IMR-90 (cell line): ENCODE measurements around the gene DOLPP1. TPM values are rescaled to one million over a fixed set of nuclear protein-coding genes. Genes with fewer than 3 reads are reported as not detected.

Source experiments
- ATAC-seq: fragments of 200-7000 bp; cut with Tn5 transposase; 2 replicates; pipeline ENCODE4 v1.9.1; 2020; ENCODE audit warnings: low read depth, mild to moderate bottlenecking, moderate library complexity
- BruUV-seq: library from RNA; stranded (reverse); fragments of 400-500 nt; replicated peaks from 2 replicates; lab custom pipeline; 2021; lab: Mats Ljungman, UMichigan
- CTCF ChIA-PET: fragments of 300-600 bp; formaldehyde crosslinking; extraction: SDS; loops from one replicate; lab custom pipeline; 2021; ENCODE audit warnings: antibody characterized with exemption; lab: Yijun Ruan, JAX
- POLR2A ChIA-PET: fragments of 300-600 bp; sonication (Branson Sonifier 250); formaldehyde crosslinking; loops from one replicate; lab custom pipeline; 2022; ENCODE audit warnings: antibody characterized with exemption; ENCODE audit not compliant: unreplicated experiment; lab: Charles Lee
- DNase-seq: peaks from one replicate; pipeline ENCODE4 v3.0.0; 2013
- H2AFZ ChIP-seq: replicated peaks from 2 replicates; pipeline ENCODE3; 2013; ENCODE audit warnings: low read length, mild to moderate bottlenecking; ENCODE audit not compliant: poor library complexity
- H2AK5ac ChIP-seq: 2 replicates; pipeline ENCODE4 v1.6.1; 2013; ENCODE audit warnings: low read depth, low read length, inconsistent platforms
- H2AK9ac ChIP-seq: replicated peaks from 2 replicates; pipeline ENCODE3; 2013; ENCODE audit warnings: mild to moderate bottlenecking, low read depth, low read length, moderate library complexity; ENCODE audit not compliant: poor library complexity
- H2BK120ac ChIP-seq: 2 replicates; pipeline ENCODE4 v1.6.1; 2013; ENCODE audit warnings: low read depth, low read length, inconsistent platforms
- H2BK15ac ChIP-seq: 3 replicates; pipeline ENCODE4 v1.6.1; 2013; ENCODE audit warnings: low read depth, low read length, inconsistent platforms
- H2BK20ac ChIP-seq: 2 replicates; pipeline ENCODE4 v1.6.1; 2013; ENCODE audit warnings: low read depth, mild to moderate bottlenecking, inconsistent platforms, low read length, moderate library complexity
- H2BK5ac ChIP-seq: 2 replicates; pipeline ENCODE4 v1.6.1; 2013; ENCODE audit warnings: mild to moderate bottlenecking, low read depth, low read length, inconsistent platforms; ENCODE audit not compliant: poor library complexity, severe bottlenecking
- H3K14ac ChIP-seq: replicated peaks from 2 replicates; pipeline ENCODE4 v1.6.1; 2013; ENCODE audit warnings: low read depth, low read length, inconsistent platforms
- H3K18ac ChIP-seq: 2 replicates; pipeline ENCODE4 v1.6.1; 2013; ENCODE audit warnings: low read depth, low read length, control low read depth
- H3K23ac ChIP-seq: 2 replicates; pipeline ENCODE4 v1.6.1; 2013; ENCODE audit warnings: low read depth, low read length, inconsistent platforms
- H3K27ac ChIP-seq: 2 replicates; pipeline ENCODE4 v1.5.1; 2013; ENCODE audit warnings: mild to moderate bottlenecking, control low read depth, low read length; ENCODE audit not compliant: insufficient read depth
- H3K27me3 ChIP-seq: 2 replicates; pipeline ENCODE4 v1.6.1; 2013; ENCODE audit warnings: low read length; ENCODE audit not compliant: control insufficient read depth, insufficient read depth
- H3K36me3 ChIP-seq: 2 replicates; pipeline ENCODE4 v1.6.1; 2013; ENCODE audit warnings: low read length, mixed read lengths; ENCODE audit not compliant: control insufficient read depth, insufficient read depth
- H3K4ac ChIP-seq: 2 replicates; pipeline ENCODE4 v1.6.1; 2013; ENCODE audit warnings: low read depth, low read length, inconsistent platforms
- H3K4me1 ChIP-seq: 2 replicates; pipeline ENCODE4 v1.6.1; 2013; ENCODE audit warnings: low read length, mixed read lengths; ENCODE audit not compliant: control insufficient read depth, insufficient read depth
- H3K4me2 ChIP-seq: 2 replicates; pipeline ENCODE4 v1.6.1; 2013; ENCODE audit warnings: low read depth, mild to moderate bottlenecking, control low read depth, low read length, moderate library complexity
- H3K4me3 ChIP-seq: 2 replicates; pipeline ENCODE4 v1.5.1; 2013; ENCODE audit warnings: low read depth, mild to moderate bottlenecking, control low read depth, low read length, moderate library complexity; ENCODE audit not compliant: insufficient read depth
- H3K56ac ChIP-seq: 2 replicates; pipeline ENCODE4 v1.6.1; 2013; ENCODE audit warnings: low read length, inconsistent platforms; ENCODE audit not compliant: insufficient read depth; ENCODE audit errors: extremely low read depth
- H3K79me1 ChIP-seq, 2 experiments: 2 replicates each; pipeline ENCODE4 v1.6.1; 2013; ENCODE audit warnings: low read length in 2 of 2, inconsistent platforms in 1 of 2, low read depth in 1 of 2
- H3K9ac ChIP-seq: 2 replicates; pipeline ENCODE4 v1.6.1; 2013; ENCODE audit warnings: low read depth, low read length, control low read depth
- H3K9me1 ChIP-seq: 2 replicates; pipeline ENCODE4 v1.6.1; 2013; ENCODE audit warnings: low read length, inconsistent platforms; ENCODE audit not compliant: insufficient read depth
- H3K9me3 ChIP-seq: 2 replicates; pipeline ENCODE4 v1.6.1; 2013; ENCODE audit warnings: low read length; ENCODE audit not compliant: control insufficient read depth, insufficient read depth
- H4K20me1 ChIP-seq: 2 replicates; pipeline ENCODE4 v1.6.1; 2013; ENCODE audit warnings: low read length, inconsistent platforms; ENCODE audit not compliant: insufficient read depth
- H4K5ac ChIP-seq: 2 replicates; pipeline ENCODE4 v1.6.1; 2013; ENCODE audit warnings: mild to moderate bottlenecking, low read depth, low read length, control low read depth
- H4K8ac ChIP-seq, 2 experiments: 2 replicates each; pipeline ENCODE4 v1.6.1; 2013; ENCODE audit warnings: low read depth in 2 of 2, low read length in 2 of 2, control low read depth in 1 of 2, inconsistent platforms in 1 of 2
- H4K91ac ChIP-seq: 2 replicates; pipeline ENCODE4 v1.6.1; 2013; ENCODE audit warnings: low read depth, low read length, inconsistent platforms; ENCODE audit not compliant: insufficient read depth
- BHLHE40 ChIP-seq: fragments of 150-350 bp; IDR thresholded peaks from 2 replicates; pipeline ENCODE4 v1.6.1; 2016; ENCODE audit warnings: mild to moderate bottlenecking, low read depth, low read length
- CEBPB ChIP-seq: IDR thresholded peaks from 2 replicates; pipeline ENCODE4 v1.6.1; 2012; ENCODE audit warnings: low read depth, low read length, improper control_type of control experiment
- CHD1 ChIP-seq: IDR thresholded peaks from 2 replicates; pipeline ENCODE4 v1.6.1; 2012; ENCODE audit warnings: low read depth, low read length, improper control_type of control experiment
- MAZ ChIP-seq: IDR thresholded peaks from 2 replicates; pipeline ENCODE4 v1.6.1; 2012; ENCODE audit warnings: low read depth, mild to moderate bottlenecking, low read length, improper control_type of control experiment, moderate library complexity, borderline replicate concordance
- MXI1 ChIP-seq: IDR thresholded peaks from 2 replicates; pipeline ENCODE4 v1.6.1; 2012; ENCODE audit warnings: low read depth, mild to moderate bottlenecking, low read length, moderate library complexity, borderline replicate concordance
- POLR2A ChIP-seq: IDR thresholded peaks from 2 replicates; pipeline ENCODE4 v1.6.1; 2012; ENCODE audit warnings: mild to moderate bottlenecking, low read depth, low read length
- RAD21 ChIP-seq: IDR thresholded peaks from 2 replicates; pipeline ENCODE4 v1.6.1; 2012; ENCODE audit warnings: low read length, improper control_type of control experiment
- RFX5 ChIP-seq: IDR thresholded peaks from 2 replicates; pipeline ENCODE4 v1.8.0; 2012; ENCODE audit warnings: low read depth, mild to moderate bottlenecking, low read length, moderate library complexity
- SMC3 ChIP-seq: fragments of 150-350 bp; IDR thresholded peaks from 2 replicates; pipeline ENCODE4 v1.6.1; 2016; ENCODE audit warnings: low read depth, mild to moderate bottlenecking, antibody characterized with exemption, low read length, moderate library complexity
- whole genome bisulfite sequencing, 2 experiments: methylation state at CpG; one replicate each; pipeline versions ENCODE4 v1.1.5 to v1.1.7; 2013; ENCODE audit warnings: missing lambda C conversion rate in 2 of 2; ENCODE audit not compliant: insufficient read length in 1 of 2; ENCODE audit errors: extremely low coverage in 2 of 2; 5-methylcytosine and 5-hydroxymethylcytosine counted together
- dilution Hi-C: fragments of 300-500 bp; cut with HindIII; formaldehyde crosslinking; loops from one replicate; pipeline ENCODE4 v1.14.3; 2018; ENCODE audit warnings: low sequenced_read_pairs; ENCODE audit not compliant: unreplicated experiment
- in situ Hi-C: fragments of 300-500 bp; cut with MboI; formaldehyde crosslinking; loops from 3 replicates; pipeline ENCODE4 v1.14.3; 2019; ENCODE audit warnings: low sequenced_read_pairs, inconsistent platforms, mixed read lengths
- intact Hi-C: fragments of 100-400 bp; cut with micrococcal nuclease; formaldehyde crosslinking; loops from 2 replicates; pipeline ENCODE4 v1.10.0; 2022
- polyA plus RNA-seq, 3 experiments: library from polyadenylated mRNA; depleted of rRNA; stranded (reverse); fragments of >200 nt; gene quantifications; 2 replicates each; pipeline ENCODE4 v1.2.3, GENCODE V29; 2012; ENCODE audit warnings: low replicate concordance in 1 of 3
- total RNA-seq: library from RNA; depleted of rRNA; stranded (reverse); fragments of >200 nt; gene quantifications from 2 replicates; pipeline ENCODE4 v1.2.3, GENCODE V29; 2012
- TF ChIP-seq, protein P1 (sequence below): fragments of 150-350 bp; IDR thresholded peaks from 2 replicates; pipeline ENCODE4 v1.6.1; 2017; ENCODE audit warnings: mild to moderate bottlenecking, antibody characterized with exemption, low read length, low read depth
- TF ChIP-seq, protein P2 (sequence below): fragments of 150-350 bp; IDR thresholded peaks from 2 replicates; pipeline ENCODE4 v1.6.1; 2016; ENCODE audit warnings: low read depth, mild to moderate bottlenecking, low read length, moderate library complexity, borderline replicate concordance

The DOLPP1 gene
- total and polyA plus RNA-seq, 2 of the 4 experiments (the other 2 are of a cell fraction) = 7.0 to 16.5 TPM

DNA sequence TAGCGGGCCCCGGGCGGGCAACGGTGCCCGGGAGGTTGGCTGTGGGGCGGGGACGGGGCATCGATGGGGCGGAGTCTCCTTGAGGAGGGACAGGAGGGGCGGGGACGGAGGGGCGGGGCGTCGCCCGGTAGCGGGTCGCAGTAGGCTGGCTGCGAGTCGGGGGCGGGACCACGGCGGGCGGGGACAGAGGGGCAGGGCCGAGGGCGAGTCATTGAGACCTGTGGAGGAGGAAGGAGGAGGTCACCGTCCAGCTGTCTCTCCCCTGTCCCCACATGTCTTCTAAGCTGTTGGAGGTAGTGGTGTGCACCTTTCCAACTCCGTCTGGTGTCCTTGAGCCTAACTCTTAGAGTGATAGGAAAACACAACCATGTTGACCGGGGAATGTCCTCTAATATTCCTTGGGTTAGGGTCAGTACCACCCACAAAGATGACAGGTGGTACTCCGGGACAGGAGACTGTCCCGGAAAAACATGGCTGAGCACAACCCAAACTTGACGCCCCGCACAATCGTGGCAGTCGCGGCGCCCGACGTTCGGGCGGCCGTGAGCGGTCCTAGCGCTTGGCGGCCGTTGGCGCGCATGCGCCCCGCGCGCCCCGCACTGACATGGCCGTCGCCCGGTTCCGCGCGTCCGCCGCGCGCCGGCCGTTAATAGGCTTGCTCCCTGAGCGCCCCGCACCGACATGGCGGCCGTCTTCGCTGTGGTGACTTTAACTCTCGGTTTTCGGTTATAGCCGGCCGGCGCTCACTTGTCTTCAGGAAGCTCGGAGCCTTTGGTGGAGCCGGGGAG, 30.0 kb downstream of the DOLPP1 start, which contains the start of the genes CRAT and PTPA:
Gene CRAT (minus strand): TSS at position 54 of the 788 bp plus-strand sequence. CDS start 284 bp downstream, outside the sequence.
Gene PTPA (plus strand): TSS at position 676 of the 788 bp plus-strand sequence. CDS start 186 bp downstream, outside the sequence.
- Histone ChIP-seq H3K79me1 (peaks cover 29 to 70% of the 10 kb centered on the region in 2 experiments), H3K4ac (peak within 1 kb of the TSS; percentile 99), H2BK120ac (peak within 1 kb of the TSS; percentile 86), H2BK5ac (peak within 1 kb of the TSS; percentile 93), H3K27ac (peak within 1 kb of the TSS; percentile 95), H4K8ac (peak within 1 kb of the TSS; percentile 79 to 97), H3K9ac (peak within 1 kb of the TSS; percentile 92), H3K4me1 (peaks cover 7% of the 10 kb centered on the region), H3K9me1 (0 out of 2 replicates have a peak, but pooled peaks cover 3% of the 10 kb centered on the region), H3K27me3 (no peaks in the 10 kb centered on the region), H2BK20ac (no peak within 1 kb of the TSS; the same call in 1 of the 2 replicates), H3K18ac (peak within 1 kb of the TSS; percentile 89), H2AK9ac (peak within 1 kb of the TSS; percentile 99), H4K20me1 (peaks cover 4% of the 10 kb centered on the region), H4K91ac (peak within 1 kb of the TSS; percentile 99), H2BK15ac (peak within 1 kb of the TSS; percentile 67; the same call in 2 of the 3 replicates), H3K56ac (peak within 1 kb of the TSS; percentile 97), H2AFZ (peak within 1 kb of the TSS; percentile 96), H3K4me2 (peak within 1 kb of the TSS; percentile 99), H3K23ac (peak within 1 kb of the TSS; percentile 100), H3K4me3 (peak within 1 kb of the TSS; percentile 93), H2AK5ac (peak within 1 kb of the TSS; percentile 99), H3K36me3 (peaks cover 15% of the 10 kb centered on the region), H4K5ac (peak within 1 kb of the TSS; percentile 91), H3K14ac (peak within 1 kb of the TSS; percentile 100), H3K9me3 (no peaks in the 10 kb centered on the region)
- ChIA-PET CTCF (no interaction called here), POLR2A (no interaction called here)
- in situ Hi-C loops (no loop called here), intact Hi-C loops (no loop called here), dilution Hi-C loops (no loop called here)
- WGBS, 2 experiments = 0% methylated on average over 38 of the region's 77 CpGs; no CpG with 5 or more reads in 1 of the 2 experiments
- ATAC-seq (peak; percentile 87), DNase-seq (peak; percentile 90)
- no TSS peak for BruUV-seq
- 0 out of 2 replicates have a peak, but pooled peaks have one; percentile 11 for TF ChIP-seq MXI1
- TF ChIP-seq RAD21 = no peak
- no peak for TF ChIP-seq RFX5
- TF ChIP-seq, protein P1, sequence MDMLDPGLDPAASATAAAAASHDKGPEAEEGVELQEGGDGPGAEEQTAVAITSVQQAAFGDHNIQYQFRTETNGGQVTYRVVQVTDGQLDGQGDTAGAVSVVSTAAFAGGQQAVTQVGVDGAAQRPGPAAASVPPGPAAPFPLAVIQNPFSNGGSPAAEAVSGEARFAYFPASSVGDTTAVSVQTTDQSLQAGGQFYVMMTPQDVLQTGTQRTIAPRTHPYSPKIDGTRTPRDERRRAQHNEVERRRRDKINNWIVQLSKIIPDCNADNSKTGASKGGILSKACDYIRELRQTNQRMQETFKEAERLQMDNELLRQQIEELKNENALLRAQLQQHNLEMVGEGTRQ = peak; percentile 13; the same call in 1 of the 2 replicates
- TF ChIP-seq POLR2A = peak; percentile 96
- peak; percentile 71; the same call in 1 of the 2 replicates for TF ChIP-seq CHD1
- no peak for TF ChIP-seq SMC3
- no peak for TF ChIP-seq CEBPB
- TF ChIP-seq MAZ = peak; percentile 0; the same call in 1 of the 2 replicates
- TF ChIP-seq, protein P2, sequence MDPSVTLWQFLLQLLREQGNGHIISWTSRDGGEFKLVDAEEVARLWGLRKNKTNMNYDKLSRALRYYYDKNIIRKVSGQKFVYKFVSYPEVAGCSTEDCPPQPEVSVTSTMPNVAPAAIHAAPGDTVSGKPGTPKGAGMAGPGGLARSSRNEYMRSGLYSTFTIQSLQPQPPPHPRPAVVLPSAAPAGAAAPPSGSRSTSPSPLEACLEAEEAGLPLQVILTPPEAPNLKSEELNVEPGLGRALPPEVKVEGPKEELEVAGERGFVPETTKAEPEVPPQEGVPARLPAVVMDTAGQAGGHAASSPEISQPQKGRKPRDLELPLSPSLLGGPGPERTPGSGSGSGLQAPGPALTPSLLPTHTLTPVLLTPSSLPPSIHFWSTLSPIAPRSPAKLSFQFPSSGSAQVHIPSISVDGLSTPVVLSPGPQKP = no peak
- no peak for TF ChIP-seq BHLHE40
